SK-N-MC (cell line): ENCODE measurements around the gene ACKR2.

Experiments used
- EZH2 ChIP-seq: fragments of 200-600 bp; sonication (generic); IDR thresholded peaks from one replicate; pipeline ENCODE4 v1.6.1; 2017; ENCODE audit warnings: antibody characterized with exemption
- FOXP2 ChIP-seq: optimal IDR thresholded peaks from 2 replicates; pipeline ENCODE3; 2011; ENCODE audit warnings: mild to moderate bottlenecking, moderate library complexity; ENCODE audit not compliant: insufficient read depth; ENCODE audit errors: extremely low read length, control extremely low read depth

DNA sequence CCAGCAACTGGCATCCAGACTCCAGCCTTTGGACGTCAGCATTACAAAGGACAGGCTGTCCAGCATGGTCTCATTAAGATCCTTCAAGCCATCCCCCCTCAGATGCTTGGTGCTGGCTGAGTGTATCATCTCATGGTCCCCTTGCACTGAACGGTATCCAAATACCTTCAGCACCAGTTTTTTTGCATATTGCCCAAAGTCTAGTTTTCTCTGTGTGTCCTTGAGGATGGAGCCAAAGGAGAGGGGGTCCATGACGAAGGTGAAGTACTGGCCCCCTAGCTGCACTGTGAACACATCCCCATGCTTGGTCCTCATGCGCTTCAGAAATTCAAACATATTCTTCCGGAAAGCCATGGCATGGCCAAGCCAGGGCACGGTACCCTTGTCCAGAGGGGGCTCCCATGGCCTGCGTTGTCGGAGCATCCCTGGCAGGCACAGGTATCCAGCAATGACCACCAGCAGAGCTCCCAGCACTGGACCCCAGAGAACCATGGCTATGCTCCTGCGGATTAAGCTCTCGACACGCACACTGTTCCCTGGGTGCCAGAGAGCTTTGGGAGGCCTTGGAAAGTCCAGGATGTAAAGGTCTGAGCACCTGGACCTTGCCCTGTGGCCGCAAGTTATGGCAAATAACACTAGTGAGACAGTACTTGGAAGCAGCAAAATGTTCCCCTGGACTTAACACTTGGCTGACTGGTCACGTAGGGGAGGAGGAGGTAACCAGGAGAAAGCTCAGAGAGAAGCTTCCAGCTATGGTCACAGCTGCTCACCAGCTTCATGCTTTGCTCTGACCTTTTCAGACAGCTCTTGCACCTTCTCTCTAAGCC lies 66.3 kb downstream of the ACKR2 start, which contains the start of gene CYP8B1:
- TF ChIP-seq EZH2 (no peak), FOXP2 (no peak)
